Heart left ventricle (tissue), 13 donors: ENCODE results near the gene PYGB.

ENCODE experiments used
- POLR2A ChIP-seq, 2 donors: fragments of 450-650 bp; IDR thresholded peaks; one replicate each; pipeline ENCODE4 v1.6.1; 2017; ENCODE audit warnings: antibody characterized with exemption in 2 of 2, mild to moderate bottlenecking in 2 of 2, moderate library complexity in 2 of 2
- TF ChIP-seq, protein P1 (sequence below), 12 donors: fragments of 200-600 bp; sonication (generic) in 4 of 12; IDR thresholded peaks; one replicate each; pipeline versions ENCODE4 v1.5.0 to v1.8.0; 2018 to 2022; ENCODE audit warnings: antibody characterized with exemption in 12 of 12, mild to moderate bottlenecking in 5 of 12
- donor health status: ischemic (EF 13 %, LVEDD 7.1; RV severe dilation, severe dysfunction).
- donor health status: DM: no; HTN: yes; CAD: no.
- donor health status: DM: no; HTN: no; CAD: no.
- donor health status: ischemic (EF 25% LVEDD 6.9; RV normal size, moderate dysfunction).
- donor health status: ischemic (EF 25% LVEDD 5.7; RV mildly dilated, moderate dysfunction).
- donor health status: ischemic (EF 35%, LVEDD 5.7; RV mildly dilated, moderate dysfunction).
- donor health status: nonischemic (EF 11% LVEDD 7.7; RV severe dilation, severe dysfunction).
- donor health status: DM: yes; HTN: yes; CAD: no.
- donor health status: PGD.
- donor health status: ischemic (EF 29% LVEDD 5.4; RV normal size, mild dysfunction).
- donor health status: nonischemic (EF 23%, LVEDD 6.1; RV moderate dilation, normal function).

DNA sequence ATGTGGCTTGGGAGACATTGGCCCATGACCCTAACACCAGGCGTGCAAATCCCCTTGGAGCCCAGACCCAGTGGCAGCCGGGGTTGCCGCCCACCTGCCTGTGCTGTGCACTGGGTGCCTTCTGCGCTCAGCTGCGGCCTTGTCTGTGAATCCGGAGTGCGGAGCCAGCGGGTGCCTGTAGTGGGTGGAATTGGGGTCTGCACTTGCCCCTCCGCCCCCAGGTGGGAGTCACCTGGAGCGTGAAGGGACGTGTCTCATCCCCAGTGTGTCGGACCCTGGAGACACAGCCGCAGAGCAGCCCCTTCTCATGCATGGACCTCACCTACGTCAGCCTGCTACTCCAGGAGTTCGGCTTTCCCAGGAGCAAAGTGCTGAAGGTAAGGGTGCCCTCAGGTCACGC lies 22.9 kb upstream of the PYGB start:
- TF ChIP-seq, protein P1, sequence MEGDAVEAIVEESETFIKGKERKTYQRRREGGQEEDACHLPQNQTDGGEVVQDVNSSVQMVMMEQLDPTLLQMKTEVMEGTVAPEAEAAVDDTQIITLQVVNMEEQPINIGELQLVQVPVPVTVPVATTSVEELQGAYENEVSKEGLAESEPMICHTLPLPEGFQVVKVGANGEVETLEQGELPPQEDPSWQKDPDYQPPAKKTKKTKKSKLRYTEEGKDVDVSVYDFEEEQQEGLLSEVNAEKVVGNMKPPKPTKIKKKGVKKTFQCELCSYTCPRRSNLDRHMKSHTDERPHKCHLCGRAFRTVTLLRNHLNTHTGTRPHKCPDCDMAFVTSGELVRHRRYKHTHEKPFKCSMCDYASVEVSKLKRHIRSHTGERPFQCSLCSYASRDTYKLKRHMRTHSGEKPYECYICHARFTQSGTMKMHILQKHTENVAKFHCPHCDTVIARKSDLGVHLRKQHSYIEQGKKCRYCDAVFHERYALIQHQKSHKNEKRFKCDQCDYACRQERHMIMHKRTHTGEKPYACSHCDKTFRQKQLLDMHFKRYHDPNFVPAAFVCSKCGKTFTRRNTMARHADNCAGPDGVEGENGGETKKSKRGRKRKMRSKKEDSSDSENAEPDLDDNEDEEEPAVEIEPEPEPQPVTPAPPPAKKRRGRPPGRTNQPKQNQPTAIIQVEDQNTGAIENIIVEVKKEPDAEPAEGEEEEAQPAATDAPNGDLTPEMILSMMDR (IDR thresholded peaks at IDR 0.05), result no peak
- no peak for TF ChIP-seq POLR2A (IDR thresholded peaks at IDR 0.05)
